Measurements from ENCODE around the gene GJA3.
"Not testable (repeated sequence)": the region's sequence is repeated elsewhere in the genome, so short reads cannot be mapped to it uniquely, and the experiment has no call there.

GJA3 gene

GRCh38 chr13:20182231-20182846 lies 21.5 kb upstream of the GJA3 start:
- DNase-seq, result peak; percentile 68 to 76

GRCh38 chr13:20181188-20181587 lies 20.3 kb upstream of the GJA3 start:
- no peak for DNase-seq

- DNase-seq, result no peak
Observed at GRCh38 chr13:20178156-20178555, 17.3 kb upstream of the GJA3 start.

GRCh38 chr13:20177049-20177831 lies 16.4 kb upstream of the GJA3 start:
- DNase-seq, result no peak

- DNase-seq, result no peak
Observed at GRCh38 chr13:20175907-20176652, 15.2 kb upstream of the GJA3 start.

GRCh38 chr13:20175406-20175794 lies 14.5 kb upstream of the GJA3 start:
- no peak for DNase-seq

GRCh38 chr13:20174656-20175405 lies 14.0 kb upstream of the GJA3 start:
- peak; percentile 45 to 57 for DNase-seq

GRCh38 chr13:20173116-20173746 lies 12.4 kb upstream of the GJA3 start:
- no peak for DNase-seq

- DNase-seq, result no peak
Observed at GRCh38 chr13:20171364-20171763, 10.5 kb upstream of the GJA3 start.

- no peak for DNase-seq
Observed at GRCh38 chr13:20170921-20171320, 10.1 kb upstream of the GJA3 start.

- DNase-seq, result no peak
Observed at GRCh38 chr13:20168396-20168795, 7.5 kb upstream of the GJA3 start.

GRCh38 chr13:20165417-20166257 lies 4.8 kb upstream of the GJA3 start:
- no peak for DNase-seq

GRCh38 chr13:20161951-20162300 lies 1.1 kb upstream of the GJA3 start:
- no peak for DNase-seq

- no peak for DNase-seq
Observed at GRCh38 chr13:20161275-20161950, 561 bp upstream of the GJA3 start.

GRCh38 chr13:20159646-20160305 lies 1.1 kb downstream of the GJA3 start:
- no peak for DNase-seq

- no peak for DNase-seq
Observed at GRCh38 chr13:20157151-20157796, 3.6 kb downstream of the GJA3 start.

- DNase-seq, result no peak
Observed at GRCh38 chr13:20156702-20157101, 4.2 kb downstream of the GJA3 start.

- not testable (repeated sequence) for DNase-seq
Observed at GRCh38 chr13:20153290-20153689, 7.6 kb downstream of the GJA3 start.

- DNase-seq, result no peak
Observed at GRCh38 chr13:20151612-20152011, 9.2 kb downstream of the GJA3 start.

GRCh38 chr13:20151016-20151415 lies 9.8 kb downstream of the GJA3 start:
- no peak for DNase-seq
